Activated CD4-positive, alpha-beta memory T cell treated with anti-CD3 and anti-CD28 coated beads for 36 hours (primary cell): Measurements from ENCODE around the gene CFAP92. TPM values are rescaled to one million over a fixed set of nuclear protein-coding genes. Genes with fewer than 3 reads are reported as not detected.
"Not testable (repeated sequence)": the region's sequence is repeated elsewhere in the genome, so short reads cannot be mapped to it uniquely, and the experiment has no call there.

Experiments used
- CTCF ChIA-PET: fragments of 350-600 bp; sonication (Branson Sonifier 250); formaldehyde crosslinking; loops from one replicate; lab custom pipeline; 2021; ENCODE audit warnings: antibody characterized with exemption, inconsistent platforms; lab: Charles Lee
- POLR2A ChIA-PET: fragments of 350-600 bp; sonication (Branson Sonifier 250); formaldehyde crosslinking; loops from one replicate; lab custom pipeline; 2021; ENCODE audit warnings: antibody characterized with exemption; lab: Charles Lee
- DNase-seq: peaks from one replicate; pipeline ENCODE4 v3.0.0-alpha.2; 2020
- H3K27ac Mint-ChIP-seq: one replicate; pipeline ENCODE4 v1.8.0; 2021; ENCODE audit warnings: mixed read lengths
- H3K27me3 Mint-ChIP-seq: one replicate; pipeline ENCODE4 v1.8.0; 2021; ENCODE audit warnings: mixed read lengths
- H3K36me3 Mint-ChIP-seq: one replicate; pipeline ENCODE4 v1.8.0; 2021; ENCODE audit warnings: mixed read lengths
- H3K4me1 Mint-ChIP-seq: one replicate; pipeline ENCODE4 v1.8.0; 2021; ENCODE audit warnings: low read depth, mixed read lengths
- H3K4me3 Mint-ChIP-seq: one replicate; pipeline ENCODE4 v1.8.0; 2021; ENCODE audit warnings: mild to moderate bottlenecking, mixed read lengths
- H3K9me3 Mint-ChIP-seq: one replicate; pipeline ENCODE4 v1.8.0; 2021; ENCODE audit warnings: mixed read lengths
- intact Hi-C: fragments of 100-400 bp; cut with micrococcal nuclease; formaldehyde crosslinking; loops from one replicate; pipeline ENCODE4 v1.15.1; 2023
- total RNA-seq, 2 experiments: library from RNA; stranded (reverse); gene quantifications; one replicate each; pipeline ENCODE4 v1.2.3, GENCODE V29; 2021

Gene CFAP92
- total RNA-seq, 2 experiments from 2014 or later = 0.24 TPM; not detected in 1

GRCh38 chr3:128880455-128880854 is 113.4 kb downstream of the CFAP92 start:
- intact Hi-C loops, H3K27me3 Mint-ChIP-seq, DNase-seq, H3K9me3 Mint-ChIP-seq: not testable (repeated sequence)
- Mint-ChIP-seq H3K4me3 (peak overlapping the region; percentile 93), H3K27ac (peak overlapping the region; percentile 95), H3K4me1 (peaks cover 62% of the 10 kb centered on the region), H3K36me3 (peaks cover 22% of the 10 kb centered on the region)
- CTCF ChIA-PET = interaction anchor here (0.8 to 6.6 kb wide), 5 partner anchors 43 to 272 kb away, joined by 3 to 60 read pairs (median 11); no protein-coding TSS in a partner anchor
- POLR2A ChIA-PET = interaction anchor here (1.7 to 2.6 kb wide), 4 partner anchors 92 to 262 kb away, joined by 3 to 25 read pairs (median 6); no protein-coding TSS in a partner anchor

- peak; percentile 17 for DNase-seq
- H3K4me3 Mint-ChIP-seq = peak overlapping the region; percentile 93
- peaks cover 20% of the 10 kb centered on the region for H3K36me3 Mint-ChIP-seq
- H3K9me3 Mint-ChIP-seq = no peaks in the 10 kb centered on the region
- intact Hi-C loops = loop anchor here (1.0 to 5.0 kb wide), 8 partner anchors 43 to 302 kb away; partner anchors contain the start of genes CNBP and RPN1
- H3K27ac Mint-ChIP-seq = peak overlapping the region; percentile 95
- H3K4me1 Mint-ChIP-seq = peaks cover 63% of the 10 kb centered on the region
- ChIA-PET POLR2A (interaction anchor here (1.7 to 2.6 kb wide), 6 partner anchors 75 to 262 kb away, joined by 3 to 25 read pairs (median 8); partner anchors contain the start of gene RPN1), CTCF (interaction anchor here (0.8 to 6.6 kb wide), 9 partner anchors 35 to 271 kb away, joined by 3 to 60 read pairs (median 7); no protein-coding TSS in a partner anchor)
- no peaks in the 10 kb centered on the region for H3K27me3 Mint-ChIP-seq
Observed at GRCh38 chr3:128879991-128880390, 113.9 kb downstream of the CFAP92 start.

GRCh38 chr3:128879125-128879969 is 114.5 kb downstream of the CFAP92 start, which contains the start of gene ACAD9:
TSS of gene ACAD9 (plus strand) at chr3:128879620. CDS start at chr3:128879692, 72 bp downstream.
- H3K4me3 Mint-ChIP-seq = peak within 1 kb of the TSS; percentile 93
- peak within 1 kb of the TSS; percentile 95 for H3K27ac Mint-ChIP-seq
- H3K36me3 Mint-ChIP-seq = peaks cover 19% of the 10 kb centered on the region
- no peaks in the 10 kb centered on the region for H3K9me3 Mint-ChIP-seq
- no peaks in the 10 kb centered on the region for H3K27me3 Mint-ChIP-seq
- intact Hi-C loops = loop anchor here (1.0 to 5.0 kb wide), 8 partner anchors 44 to 303 kb away; partner anchors contain the start of genes CNBP and RPN1
- H3K4me1 Mint-ChIP-seq = peaks cover 61% of the 10 kb centered on the region
- POLR2A ChIA-PET = interaction anchor here (0.6 to 2.6 kb wide), 16 partner anchors 12 to 437 kb away, joined by 3 to 25 read pairs (median 4); partner anchors contain the start of gene RPN1
- DNase-seq = peak; percentile 98
- CTCF ChIA-PET = interaction anchor here (0.7 to 6.6 kb wide), 15 partner anchors 9 to 359 kb away, joined by 3 to 60 read pairs (median 5); partner anchors contain the start of gene RAB7A

- ChIA-PET POLR2A (interaction anchor here (0.6 to 2.6 kb wide), 19 partner anchors 11 to 438 kb away, joined by 3 to 25 read pairs (median 4); partner anchors contain the start of gene RPN1), CTCF (interaction anchor here (0.7 to 6.6 kb wide), 17 partner anchors 8 to 360 kb away, joined by 3 to 60 read pairs (median 4); partner anchors contain the start of gene RAB7A)
- peak overlapping the region; percentile 95 for H3K27ac Mint-ChIP-seq
- H3K27me3 Mint-ChIP-seq = no peaks in the 10 kb centered on the region
- peak overlapping the region; percentile 93 for H3K4me3 Mint-ChIP-seq
- peak; percentile 41 for DNase-seq
- H3K36me3 Mint-ChIP-seq = peaks cover 12% of the 10 kb centered on the region
- no peaks in the 10 kb centered on the region for H3K9me3 Mint-ChIP-seq
- peaks cover 54% of the 10 kb centered on the region for H3K4me1 Mint-ChIP-seq
- intact Hi-C loops = loop anchor here (1.0 to 5.0 kb wide), 8 partner anchors 45 to 304 kb away; partner anchors contain the start of genes CNBP and RPN1
Observed at GRCh38 chr3:128878556-128879124, 115.2 kb downstream of the CFAP92 start.

GRCh38 chr3:128878011-128878457 is 115.8 kb downstream of the CFAP92 start:
- intact Hi-C loops = loop anchor here (2.0 to 5.0 kb wide), 4 partner anchors 89 to 304 kb away; partner anchors contain the start of genes CNBP and RPN1
- peaks cover 52% of the 10 kb centered on the region for H3K4me1 Mint-ChIP-seq

GRCh38 chr3:128875556-128876120 is 118.2 kb downstream of the CFAP92 start:
- no peaks in the 10 kb centered on the region for H3K9me3 Mint-ChIP-seq
- intact Hi-C loops = loop anchor here (1.0 to 5.0 kb wide), 3 partner anchors 142 to 307 kb away; partner anchors contain the start of gene CNBP
- no peak overlapping the region for H3K27ac Mint-ChIP-seq
- peak; percentile 84 for DNase-seq
- no peaks in the 10 kb centered on the region for H3K36me3 Mint-ChIP-seq
- H3K27me3 Mint-ChIP-seq = no peaks in the 10 kb centered on the region
- ChIA-PET POLR2A (interaction anchor here (0.7 kb wide), 1 partner anchor 194 kb away, joined by 3 read pairs; no protein-coding TSS in a partner anchor), CTCF (interaction anchor here (0.7 to 6.6 kb wide), 18 partner anchors 8 to 371 kb away, joined by 3 to 60 read pairs (median 4); no protein-coding TSS in a partner anchor)
- H3K4me1 Mint-ChIP-seq = peaks cover 30% of the 10 kb centered on the region
- H3K4me3 Mint-ChIP-seq = no peak overlapping the region

More at GRCh38 chr3:128878011-128878457, 115.8 kb downstream of the CFAP92 start:
- POLR2A ChIA-PET = interaction anchor here (0.8 to 2.6 kb wide), 11 partner anchors 38 to 284 kb away, joined by 3 to 25 read pairs (median 4); partner anchors contain the start of gene RPN1
- H3K9me3 Mint-ChIP-seq = no peaks in the 10 kb centered on the region
- no peak for DNase-seq
- H3K27me3 Mint-ChIP-seq = no peaks in the 10 kb centered on the region
- H3K36me3 Mint-ChIP-seq = peaks cover 11% of the 10 kb centered on the region
- peak overlapping the region; percentile 95 for H3K27ac Mint-ChIP-seq
- peak overlapping the region; percentile 93 for H3K4me3 Mint-ChIP-seq
- CTCF ChIA-PET = interaction anchor here (0.6 to 6.6 kb wide), 13 partner anchors 8 to 482 kb away, joined by 3 to 60 read pairs (median 3); no protein-coding TSS in a partner anchor

GRCh38 chr3:128874481-128875180 is 119.2 kb downstream of the CFAP92 start:
- ChIA-PET POLR2A (interaction anchor here (0.7 kb wide), 1 partner anchor 193 kb away, joined by 3 read pairs; no protein-coding TSS in a partner anchor), CTCF (interaction anchor here (0.7 to 6.6 kb wide), 12 partner anchors 19 to 372 kb away, joined by 3 to 60 read pairs (median 4); no protein-coding TSS in a partner anchor)
- H3K36me3 Mint-ChIP-seq = no peaks in the 10 kb centered on the region
- H3K4me1 Mint-ChIP-seq = peaks cover 24% of the 10 kb centered on the region
- no peaks in the 10 kb centered on the region for H3K27me3 Mint-ChIP-seq
- intact Hi-C loops = loop anchor here (1.0 to 5.0 kb wide), 3 partner anchors 143 to 308 kb away; partner anchors contain the start of gene CNBP
- DNase-seq = no peak
- no peak overlapping the region for H3K4me3 Mint-ChIP-seq
- no peaks in the 10 kb centered on the region for H3K9me3 Mint-ChIP-seq
- no peak overlapping the region for H3K27ac Mint-ChIP-seq

GRCh38 chr3:128873244-128874022 is 120.4 kb downstream of the CFAP92 start:
- ChIA-PET CTCF (no interaction called here), POLR2A (no interaction called here)
- Mint-ChIP-seq H3K4me1 (peaks cover 20% of the 10 kb centered on the region), H3K9me3 (no peaks in the 10 kb centered on the region), H3K36me3 (no peaks in the 10 kb centered on the region), H3K4me3 (no peak overlapping the region), H3K27ac (no peak overlapping the region), H3K27me3 (no peaks in the 10 kb centered on the region)
- intact Hi-C loops = no loop called here
- DNase-seq = no peak

GRCh38 chr3:128872744-128873143 is 121.1 kb downstream of the CFAP92 start:
- H3K36me3 Mint-ChIP-seq = no peaks in the 10 kb centered on the region
- ChIA-PET CTCF (no interaction called here), POLR2A (no interaction called here)
- peaks cover 13% of the 10 kb centered on the region for H3K4me1 Mint-ChIP-seq
- DNase-seq = no peak
- no peaks in the 10 kb centered on the region for H3K27me3 Mint-ChIP-seq
- intact Hi-C loops = no loop called here
- no peak overlapping the region for H3K27ac Mint-ChIP-seq
- H3K9me3 Mint-ChIP-seq = no peaks in the 10 kb centered on the region
- no peak overlapping the region for H3K4me3 Mint-ChIP-seq

- CTCF ChIA-PET = interaction anchor here (0.9 kb wide), 1 partner anchor 299 kb away, joined by 3 read pairs; no protein-coding TSS in a partner anchor
- no peak for DNase-seq
- no peaks in the 10 kb centered on the region for H3K27me3 Mint-ChIP-seq
- H3K36me3 Mint-ChIP-seq = no peaks in the 10 kb centered on the region
- H3K4me3 Mint-ChIP-seq = no peak overlapping the region
- H3K9me3 Mint-ChIP-seq = no peaks in the 10 kb centered on the region
- peaks cover 9% of the 10 kb centered on the region for H3K4me1 Mint-ChIP-seq
- H3K27ac Mint-ChIP-seq = no peak overlapping the region
- intact Hi-C loops = no loop called here
- POLR2A ChIA-PET = no interaction called here
Observed at GRCh38 chr3:128872282-128872681, 121.6 kb downstream of the CFAP92 start.
